Measurements from ENCODE around the gene VMO1.

VMO1 gene

DNA sequence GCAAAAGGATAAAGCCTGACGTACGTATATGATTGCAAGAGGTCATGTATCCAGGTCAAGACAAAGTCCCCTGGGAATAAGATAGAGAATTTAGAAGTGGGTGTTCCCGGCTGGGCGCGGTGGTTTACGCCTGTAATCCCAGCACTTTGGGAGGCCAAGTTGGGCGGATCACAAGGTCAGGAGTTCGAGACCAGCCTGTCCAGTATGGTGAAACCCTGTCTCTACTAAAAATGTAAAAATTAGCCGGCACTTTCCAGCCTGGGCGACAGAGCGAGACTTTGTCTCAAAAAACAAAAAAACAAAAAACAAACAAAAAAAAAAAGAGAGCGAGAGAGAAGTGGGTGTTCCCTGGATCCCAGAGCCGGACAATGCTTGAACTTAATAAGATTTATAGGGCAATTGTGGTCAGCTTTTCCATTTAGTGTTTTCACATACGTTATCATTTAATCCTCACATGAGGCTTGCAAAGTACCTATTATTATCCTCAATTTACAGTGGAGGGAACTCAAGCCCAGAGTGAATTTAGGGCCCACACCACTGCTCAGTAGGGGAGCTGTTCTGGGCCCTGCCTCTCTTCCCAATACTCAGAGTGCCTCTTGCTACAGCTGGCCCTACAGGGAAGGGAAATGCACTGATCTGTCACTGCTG, 2.1 kb upstream of the VMO1 start:
- TF ChIP-seq GATA3 (IDR thresholded peaks at IDR 0.05; ENCODE audit: low read depth, low read length) (no peak), GATA2 (IDR thresholded peaks at IDR 0.05; ENCODE audit: low read depth, low read length) (no peak)

DNA sequence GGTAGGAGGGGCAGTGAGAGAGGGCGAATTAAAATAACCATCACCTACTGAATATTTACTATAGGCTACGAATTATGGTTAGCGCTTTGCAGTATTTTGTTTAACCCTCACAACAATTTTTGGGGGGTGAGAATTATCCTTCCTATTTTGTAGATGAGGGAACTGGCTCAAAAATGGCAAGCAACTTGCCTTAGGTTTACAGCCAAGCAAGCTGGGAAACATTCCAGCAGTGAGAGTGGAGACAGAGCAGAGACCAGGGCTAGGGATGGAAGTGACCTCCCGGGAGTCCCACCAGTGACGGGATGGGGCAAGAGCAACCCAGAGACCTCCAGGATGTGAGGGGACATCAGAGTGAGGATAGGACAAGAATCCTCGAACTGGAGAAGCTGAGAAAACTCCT, 352 bp upstream of the VMO1 start:
- TF ChIP-seq GATA3 (IDR thresholded peaks at IDR 0.05; ENCODE audit: low read depth, low read length) (no peak), GATA2 (IDR thresholded peaks at IDR 0.05; ENCODE audit: low read depth, low read length) (no peak)

DNA sequence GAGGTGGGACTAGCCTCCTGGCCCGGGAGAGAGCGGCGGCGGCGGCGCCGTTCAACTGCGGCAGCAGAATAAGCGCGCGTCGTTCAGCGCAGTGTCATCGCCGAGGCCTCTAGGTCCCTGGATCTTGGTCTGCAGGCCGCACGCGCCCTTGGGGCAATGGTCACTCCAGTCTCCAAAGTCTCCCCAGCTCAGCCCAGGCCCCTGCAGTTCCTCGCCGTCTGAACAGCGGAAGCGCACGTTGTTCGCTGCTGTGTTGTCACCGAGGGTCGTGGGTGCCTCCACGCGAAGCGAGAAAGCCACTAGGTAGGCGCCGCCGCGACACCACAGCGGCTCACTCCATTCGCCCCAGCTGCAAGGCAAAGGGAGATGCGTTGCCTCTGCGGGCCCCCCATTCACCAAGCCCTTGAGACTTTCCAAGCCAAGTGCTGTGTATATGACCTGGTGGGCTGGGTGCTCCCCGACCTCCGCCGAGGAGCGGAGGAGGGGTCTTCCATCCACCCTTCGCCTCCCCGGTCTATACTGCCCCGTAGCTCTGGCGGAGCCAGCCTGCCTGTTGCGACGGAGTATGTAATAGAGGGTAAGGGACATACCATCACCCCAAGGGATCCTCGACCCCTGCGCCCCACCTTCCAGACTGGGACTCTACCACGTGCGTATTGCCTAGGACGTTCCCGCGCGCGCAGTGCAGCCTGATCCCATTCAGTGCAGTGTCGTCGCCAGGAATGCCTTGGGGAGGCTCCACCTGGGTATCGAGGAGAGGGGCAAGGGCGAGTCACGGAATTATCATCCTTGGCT, 656 bp downstream of the VMO1 start:
- TF ChIP-seq GATA3 (IDR thresholded peaks at IDR 0.05; ENCODE audit: low read depth, low read length) (no peak), GATA2 (IDR thresholded peaks at IDR 0.05; ENCODE audit: low read depth, low read length) (no peak)

DNA sequence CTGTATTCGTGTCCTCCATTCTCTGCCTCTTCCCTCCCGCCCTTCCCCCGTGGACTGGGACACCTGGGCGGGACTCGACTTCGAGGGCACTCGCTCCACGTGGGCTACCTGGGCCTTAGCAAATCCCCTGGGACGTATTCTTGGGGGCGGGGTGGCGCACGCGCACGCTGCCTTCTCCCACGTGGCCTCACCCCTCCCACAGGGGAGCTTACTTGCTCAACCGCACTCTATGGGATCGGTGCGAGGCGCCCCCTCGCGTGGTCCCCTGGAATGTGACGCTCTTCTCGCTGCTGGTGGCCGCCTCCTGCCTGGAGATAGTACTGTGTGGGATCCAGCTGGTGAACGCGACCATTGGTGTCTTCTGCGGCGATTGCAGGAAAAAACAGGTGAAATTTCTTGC, 3.5 kb downstream of the VMO1 start:
- TF ChIP-seq GATA3 (IDR thresholded peaks at IDR 0.05; ENCODE audit: low read depth, low read length) (no peak), GATA2 (IDR thresholded peaks at IDR 0.05; ENCODE audit: low read depth, low read length) (no peak)

DNA sequence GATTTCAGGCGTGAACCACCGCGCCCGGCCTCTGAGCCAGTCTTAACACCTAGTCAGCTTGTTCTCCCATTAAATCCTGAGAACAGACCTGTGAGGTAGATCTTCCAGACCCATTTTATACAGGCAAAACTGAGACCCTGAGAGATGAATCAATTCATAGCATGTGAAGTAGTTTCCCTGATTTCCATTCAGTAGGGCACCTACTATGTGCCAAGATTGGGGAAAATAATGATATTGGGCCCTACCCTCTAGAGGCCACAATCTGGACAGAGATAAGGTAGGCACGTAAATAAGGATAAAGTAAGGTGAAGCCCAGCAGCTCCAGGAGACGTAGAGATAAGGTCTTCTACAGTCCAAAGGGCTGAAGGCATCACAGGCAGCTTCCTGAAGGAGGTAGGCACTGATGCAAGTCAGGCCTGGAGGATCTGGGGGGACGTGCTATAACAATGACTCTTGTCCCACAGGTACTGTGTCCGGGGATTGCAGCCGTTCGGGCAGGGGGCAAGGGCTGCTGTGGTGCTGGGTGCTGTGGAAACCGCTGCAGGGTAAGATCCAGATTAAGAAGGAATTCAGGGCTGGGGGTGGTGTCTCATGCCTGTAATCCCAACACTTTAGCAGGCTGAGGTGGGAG, 5.7 kb downstream of the VMO1 start:
- TF ChIP-seq GATA2 (IDR thresholded peaks at IDR 0.05; ENCODE audit: low read depth, low read length) (no peak), GATA3 (IDR thresholded peaks at IDR 0.05; ENCODE audit: low read depth, low read length) (no peak)

DNA sequence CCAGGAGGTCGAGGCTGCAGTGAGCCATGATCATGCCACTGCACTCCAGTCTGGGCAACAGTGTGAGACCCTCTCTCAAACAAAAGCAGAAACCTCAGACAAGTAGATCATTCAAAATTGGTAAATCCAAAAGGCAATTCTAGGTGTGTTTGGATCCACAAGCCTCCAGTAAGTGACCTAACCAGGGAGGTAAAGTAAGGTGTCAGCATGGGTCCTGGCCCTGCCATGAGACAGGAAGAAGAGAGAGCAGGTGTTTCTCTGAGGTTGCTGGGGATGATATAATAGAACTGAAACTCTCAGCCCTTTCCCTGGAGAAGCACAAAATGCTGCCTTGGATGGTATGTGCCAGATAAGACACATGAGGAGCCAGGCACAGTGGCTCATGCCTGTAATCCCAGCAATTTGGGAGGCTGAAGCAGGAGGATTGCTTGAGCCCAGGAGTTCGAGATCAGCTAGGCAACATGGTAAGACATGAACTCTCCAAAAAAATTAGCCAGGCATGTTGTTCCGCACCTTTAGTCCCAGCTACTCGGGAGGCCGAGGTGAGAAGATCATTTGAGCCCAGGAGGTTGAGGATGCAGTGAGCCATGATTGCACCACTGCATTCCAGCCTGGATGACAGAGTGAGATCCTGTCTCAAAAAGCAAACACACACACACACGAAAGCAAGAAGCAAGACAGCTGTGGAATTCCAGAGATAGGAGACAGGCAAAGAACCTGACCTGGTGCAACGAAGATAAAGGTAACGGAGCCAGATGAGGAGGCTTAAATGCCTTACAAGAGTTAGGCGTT, 8.0 kb downstream of the VMO1 start:
- no peak for TF ChIP-seq GATA2 (IDR thresholded peaks at IDR 0.05; ENCODE audit: low read depth, low read length)
- TF ChIP-seq GATA3 (IDR thresholded peaks at IDR 0.05; ENCODE audit: low read depth, low read length), result no peak

DNA sequence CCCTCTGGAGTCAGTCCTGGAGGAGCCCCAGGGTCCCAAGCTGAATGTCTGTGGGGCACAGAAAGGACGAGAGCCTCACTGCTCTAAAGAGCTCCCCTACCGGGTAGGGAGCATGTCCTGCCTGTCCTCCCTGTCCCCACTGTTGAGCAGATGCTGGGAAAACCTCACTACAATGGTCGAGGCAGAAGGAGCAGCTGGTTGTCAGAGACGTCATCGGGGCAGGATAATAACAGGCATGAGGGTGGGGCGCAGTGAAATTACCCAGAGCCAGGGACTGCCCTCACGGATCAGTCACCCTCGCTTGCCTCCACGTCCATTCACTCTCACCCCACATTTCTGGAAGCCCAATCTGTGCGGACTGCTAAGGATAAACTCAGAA, 13.9 kb downstream of the VMO1 start:
- TF ChIP-seq GATA3 (IDR thresholded peaks at IDR 0.05; ENCODE audit: low read depth, low read length), result no peak
- no peak for TF ChIP-seq GATA2 (IDR thresholded peaks at IDR 0.05; ENCODE audit: low read depth, low read length)

DNA sequence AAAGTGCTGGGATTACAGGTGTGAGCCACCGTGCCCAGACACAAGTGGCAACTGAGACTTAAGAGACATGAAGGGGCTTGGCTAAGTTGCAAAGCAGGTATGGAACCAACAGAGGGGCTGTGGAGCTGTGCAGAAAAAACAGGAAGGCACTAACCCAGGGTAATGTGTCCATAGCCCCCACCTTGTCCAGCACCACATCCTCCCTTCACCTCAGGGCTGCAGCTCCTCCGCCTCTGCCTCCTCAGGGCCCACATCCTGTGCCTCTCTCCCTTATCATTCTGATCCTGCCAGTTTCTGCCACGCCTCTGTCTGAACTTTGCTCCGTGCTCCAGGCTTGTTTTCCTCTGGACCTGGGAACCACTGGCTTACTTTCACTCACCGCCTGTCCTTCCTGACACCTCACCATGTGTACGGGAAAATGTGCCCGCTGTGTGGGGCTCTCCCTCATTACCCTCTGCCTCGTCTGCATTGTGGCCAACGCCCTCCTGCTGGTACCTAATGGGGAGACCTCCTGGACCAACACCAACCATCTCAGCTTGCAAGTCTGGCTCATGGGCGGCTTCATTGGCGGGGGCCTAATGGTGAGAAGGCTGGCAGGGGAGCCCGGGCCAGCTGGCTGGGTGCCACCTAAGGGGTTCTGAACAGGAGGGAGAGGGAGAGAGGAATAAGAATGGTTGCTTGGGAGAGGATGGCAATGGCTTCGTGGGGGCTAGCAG, 14.5 kb downstream of the VMO1 start, which contains the start of gene TM4SF5:
TSS of gene TM4SF5 (plus strand) at position 368 of the 716 bp plus-strand sequence. CDS start at position 405, 37 bp downstream.
- TF ChIP-seq GATA3 (IDR thresholded peaks at IDR 0.05; ENCODE audit: low read depth, low read length), result no peak
- no peak for TF ChIP-seq GATA2 (IDR thresholded peaks at IDR 0.05; ENCODE audit: low read depth, low read length)

DNA sequence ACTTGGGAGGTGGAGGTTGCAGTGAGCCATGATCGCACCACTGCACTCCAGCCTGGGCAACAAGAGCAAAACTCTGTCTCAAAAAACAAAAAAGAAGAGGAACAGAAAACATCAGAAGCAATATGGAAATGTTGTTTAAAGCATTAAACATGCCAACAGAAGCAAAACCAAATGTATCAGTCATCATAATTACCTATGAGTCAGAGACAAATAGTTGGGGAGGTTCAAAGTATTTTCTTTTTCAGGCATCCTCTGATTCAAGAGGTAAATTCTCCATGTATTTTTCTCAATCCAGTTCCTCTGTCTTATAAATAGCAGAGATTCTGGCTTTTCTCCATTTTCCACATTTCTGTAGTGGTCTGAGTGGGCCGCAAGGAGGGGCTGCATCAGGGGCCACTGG, 16.5 kb downstream of the VMO1 start:
- TF ChIP-seq GATA3 (IDR thresholded peaks at IDR 0.05; ENCODE audit: low read depth, low read length), result no peak

DNA sequence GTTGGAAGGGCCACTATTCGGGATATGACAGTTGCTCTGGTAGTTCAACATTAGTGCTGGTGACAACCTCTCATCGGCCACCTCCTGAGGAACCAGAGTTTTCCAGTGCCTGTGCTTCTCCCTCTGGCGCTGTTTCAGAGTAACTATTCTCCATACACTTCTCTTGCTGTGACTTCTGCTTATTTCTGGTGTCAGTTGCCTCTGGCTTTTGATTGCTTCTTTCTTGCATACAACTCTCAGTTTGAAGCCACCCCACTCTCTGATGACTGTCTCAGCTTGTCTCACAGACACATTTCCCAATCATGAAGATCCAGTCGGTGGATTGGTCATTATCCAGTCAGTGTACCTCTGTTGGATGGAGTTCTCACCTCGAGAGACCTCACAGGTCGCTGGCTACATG, 17.9 kb downstream of the VMO1 start:
- no peak for TF ChIP-seq GATA2 (IDR thresholded peaks at IDR 0.05; ENCODE audit: low read depth, low read length)
- TF ChIP-seq GATA3 (IDR thresholded peaks at IDR 0.05; ENCODE audit: low read depth, low read length), result no peak

DNA sequence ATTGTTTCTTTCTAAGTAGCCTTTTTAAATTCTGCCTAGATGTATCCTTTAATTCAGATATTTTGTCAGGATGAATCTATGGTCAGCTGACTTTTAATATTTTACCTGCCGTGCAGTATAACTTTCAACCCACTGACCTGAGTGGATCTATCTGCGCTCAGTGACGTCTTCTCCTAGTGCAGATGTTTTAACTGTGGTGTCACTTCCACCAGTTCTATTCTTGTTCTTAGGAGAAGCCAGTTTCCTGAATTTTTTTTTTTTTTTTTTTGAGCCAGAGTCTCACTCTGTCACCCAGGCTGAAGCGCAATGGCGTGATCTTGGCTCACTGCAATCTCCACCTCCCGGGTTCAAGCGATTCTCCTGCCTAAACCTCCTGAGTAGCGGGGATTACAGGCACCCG, 19.4 kb downstream of the VMO1 start:
- TF ChIP-seq GATA2 (IDR thresholded peaks at IDR 0.05; ENCODE audit: low read depth, low read length) (no peak), GATA3 (IDR thresholded peaks at IDR 0.05; ENCODE audit: low read depth, low read length) (no peak)

DNA sequence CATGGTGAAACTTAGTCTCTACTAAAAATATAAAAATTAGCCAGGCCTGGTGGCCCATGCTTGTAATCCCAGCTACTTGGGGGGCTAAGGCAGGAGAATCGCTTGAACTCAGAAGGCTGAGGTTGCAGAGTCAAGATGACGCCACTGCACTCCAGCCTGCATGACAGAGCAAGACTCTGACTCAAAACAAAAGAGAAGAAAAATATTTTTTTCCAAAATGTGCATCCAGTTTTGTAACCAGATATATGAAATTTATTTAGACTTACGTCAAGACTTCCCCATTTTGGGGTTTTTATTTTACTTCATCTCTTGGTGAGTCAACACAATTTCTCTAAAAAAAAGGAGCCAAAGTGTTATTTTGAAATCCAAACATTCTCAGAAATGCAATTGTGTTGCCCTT, 20.0 kb downstream of the VMO1 start:
- TF ChIP-seq GATA3 (IDR thresholded peaks at IDR 0.05; ENCODE audit: low read depth, low read length) (no peak), GATA2 (IDR thresholded peaks at IDR 0.05; ENCODE audit: low read depth, low read length) (no peak)

DNA sequence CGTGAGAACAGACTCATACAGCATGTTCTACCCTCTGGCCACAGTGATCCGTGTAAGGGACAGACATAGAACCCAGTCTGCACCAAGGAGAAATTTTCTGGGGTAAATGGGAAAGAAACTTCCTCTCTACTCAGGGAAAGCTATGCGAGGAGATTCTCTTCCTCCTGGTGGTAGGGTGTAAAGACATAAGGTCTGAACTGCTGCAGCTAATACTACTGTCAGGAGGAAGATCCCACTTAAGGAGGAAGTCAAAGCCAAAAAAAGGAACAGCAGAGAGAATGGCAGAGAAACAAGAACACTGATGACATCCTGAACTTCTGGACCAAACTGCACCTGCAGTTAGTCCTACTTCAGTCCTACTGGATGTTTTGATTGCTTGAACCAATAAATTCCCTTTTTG, 21.6 kb downstream of the VMO1 start:
- TF ChIP-seq GATA2 (IDR thresholded peaks at IDR 0.05; ENCODE audit: low read depth, low read length) (no peak), GATA3 (IDR thresholded peaks at IDR 0.05; ENCODE audit: low read depth, low read length) (no peak)
